H9 (cell line): Measurements from ENCODE around the gene GSK3A. TPM values are rescaled to one million over a fixed set of nuclear protein-coding genes. Genes with fewer than 3 reads are reported as not detected.

Experiments used
- DNase-seq: peaks from one replicate; pipeline ENCODE4 v3.0.0-alpha.2; 2017
- H2AFZ ChIP-seq: one replicate; pipeline ENCODE4 v1.6.1; 2013; ENCODE audit warnings: mild to moderate bottlenecking, low read length, control low read depth, moderate library complexity
- H2AK5ac ChIP-seq: 2 replicates; pipeline ENCODE4 v1.6.1; 2013; ENCODE audit warnings: low read length, control low read depth, mixed read lengths; ENCODE audit not compliant: insufficient read length
- H2BK120ac ChIP-seq: one replicate; pipeline ENCODE4 v1.6.1; 2013; ENCODE audit warnings: low read depth, mild to moderate bottlenecking, low read length, control low read depth, inconsistent platforms; ENCODE audit not compliant: poor library complexity, severe bottlenecking
- H2BK12ac ChIP-seq: 2 replicates; pipeline ENCODE4 v1.6.1; 2013; ENCODE audit warnings: low read length, control low read depth, mixed read lengths, low read depth; ENCODE audit not compliant: insufficient read length
- H2BK15ac ChIP-seq: 2 replicates; pipeline ENCODE4 v1.6.1; 2013; ENCODE audit warnings: low read depth, low read length, control low read depth
- H2BK20ac ChIP-seq: one replicate; pipeline ENCODE4 v1.6.1; 2013; ENCODE audit warnings: low read depth, mild to moderate bottlenecking, low read length, control low read depth, inconsistent platforms; ENCODE audit not compliant: poor library complexity, severe bottlenecking
- H2BK5ac ChIP-seq: 2 replicates; pipeline ENCODE4 v1.6.1; 2013; ENCODE audit warnings: low read length, control low read depth, mixed read lengths; ENCODE audit not compliant: insufficient read length
- H3K14ac ChIP-seq: 2 replicates; pipeline ENCODE4 v1.6.1; 2013; ENCODE audit warnings: low read length, control low read depth; ENCODE audit not compliant: insufficient read depth
- H3K18ac ChIP-seq: 2 replicates; pipeline ENCODE4 v1.6.1; 2013; ENCODE audit warnings: low read depth, mild to moderate bottlenecking, mixed read lengths, low read length, control low read depth; ENCODE audit not compliant: insufficient read length
- H3K23ac ChIP-seq: 2 replicates; pipeline ENCODE4 v1.6.1; 2013; ENCODE audit warnings: low read length, control low read depth, mixed read lengths, low read depth; ENCODE audit not compliant: insufficient read length
- H3K23me2 ChIP-seq: 2 replicates; pipeline ENCODE4 v1.6.1; 2013; ENCODE audit warnings: low read depth, mild to moderate bottlenecking, mixed read lengths, low read length, control low read depth; ENCODE audit not compliant: insufficient read length, poor library complexity, severe bottlenecking
- H3K27ac ChIP-seq: 2 replicates; pipeline ENCODE4 v1.5.1; 2013; ENCODE audit warnings: low read length, control low read depth, mixed read lengths, low read depth; ENCODE audit not compliant: insufficient read length
- H3K27me3 ChIP-seq: 2 replicates; pipeline ENCODE4 v1.6.1; 2013; ENCODE audit warnings: low read length, control low read depth, inconsistent platforms; ENCODE audit not compliant: insufficient read depth
- H3K4ac ChIP-seq: 2 replicates; pipeline ENCODE4 v1.6.1; 2013; ENCODE audit warnings: low read depth, mild to moderate bottlenecking, control low read depth, inconsistent platforms, low read length, moderate library complexity
- H3K4me1 ChIP-seq: 2 replicates; pipeline ENCODE4 v1.6.1; 2013; ENCODE audit warnings: low read length, control low read depth, inconsistent platforms; ENCODE audit not compliant: insufficient read depth
- H3K4me2 ChIP-seq: 2 replicates; pipeline ENCODE4 v1.6.1; 2013; ENCODE audit warnings: low read length, control low read depth, mixed read lengths; ENCODE audit not compliant: insufficient read length, insufficient read depth
- H3K56ac ChIP-seq: 2 replicates; pipeline ENCODE4 v1.6.1; 2013; ENCODE audit warnings: low read depth, mild to moderate bottlenecking, mixed read lengths, low read length, control low read depth; ENCODE audit not compliant: insufficient read length
- H3K79me1 ChIP-seq: 2 replicates; pipeline ENCODE4 v1.6.1; 2013; ENCODE audit warnings: low read depth, mild to moderate bottlenecking, moderate library complexity, low read length, control low read depth, inconsistent platforms; ENCODE audit not compliant: insufficient read depth, poor library complexity, severe bottlenecking
- H3K79me2 ChIP-seq: 2 replicates; pipeline ENCODE4 v1.6.1; 2013; ENCODE audit warnings: low read length, control low read depth, inconsistent platforms; ENCODE audit not compliant: insufficient read depth
- H3K9ac ChIP-seq: 2 replicates; pipeline ENCODE4 v1.6.1; 2013; ENCODE audit warnings: low read length, control low read depth, mixed read lengths; ENCODE audit not compliant: insufficient read length; ENCODE audit errors: extremely low read depth
- H3K9me3 ChIP-seq: one replicate; pipeline ENCODE4 v1.6.1; 2013; ENCODE audit warnings: low read depth, low read length, inconsistent platforms; ENCODE audit not compliant: control insufficient read depth
- H3T11ph ChIP-seq: one replicate; pipeline ENCODE4 v1.6.1; 2013; ENCODE audit warnings: mild to moderate bottlenecking, low read length, control low read depth, inconsistent platforms
- H4K20me1 ChIP-seq: one replicate; pipeline ENCODE4 v1.6.1; 2013; ENCODE audit not compliant: control insufficient read depth, insufficient read length, insufficient read depth
- H4K5ac ChIP-seq: 2 replicates; pipeline ENCODE4 v1.6.1; 2013; ENCODE audit warnings: low read depth, mild to moderate bottlenecking, mixed read lengths, low read length, control low read depth; ENCODE audit not compliant: insufficient read length
- H4K8ac ChIP-seq: replicated peaks from 2 replicates; pipeline ENCODE4 v1.6.1; 2013; ENCODE audit warnings: low read length, control low read depth, mixed read lengths, low read depth; ENCODE audit not compliant: insufficient read length
- H4K91ac ChIP-seq: 2 replicates; pipeline ENCODE4 v1.6.1; 2013; ENCODE audit warnings: low read depth, mild to moderate bottlenecking, moderate library complexity, mixed read lengths, low read length, control low read depth; ENCODE audit not compliant: insufficient read length
- H3K27ac Mint-ChIP-seq, 3 experiments: 2 replicates in 2 of 3; 3 replicates in 1 of 3; pipeline ENCODE4 v1.8.0; 2020 to 2021; ENCODE audit warnings: mixed read lengths in 3 of 3, mild to moderate bottlenecking in 1 of 3, moderate library complexity in 1 of 3
- H3K27me3 Mint-ChIP-seq: 2 replicates; pipeline ENCODE4 v1.8.0; 2021; ENCODE audit warnings: low read depth, mild to moderate bottlenecking, moderate library complexity, mixed read lengths
- H3K36me3 Mint-ChIP-seq, 3 experiments: 2 replicates in 2 of 3; 3 replicates in 1 of 3; pipeline ENCODE4 v1.8.0; 2020 to 2021; ENCODE audit warnings: low read depth in 3 of 3, mixed read lengths in 3 of 3; ENCODE audit not compliant: insufficient read depth in 1 of 3
- H3K4me1 Mint-ChIP-seq, 2 experiments: 2 replicates each; pipeline ENCODE4 v1.8.0; 2020; ENCODE audit warnings: mixed read lengths in 2 of 2
- H3K4me3 Mint-ChIP-seq, 2 experiments: 2 replicates in 1 of 2; 3 replicates in 1 of 2; pipeline ENCODE4 v1.8.0; 2020 to 2021; ENCODE audit warnings: mild to moderate bottlenecking in 2 of 2, mixed read lengths in 2 of 2, moderate library complexity in 1 of 2
- H3K9me3 Mint-ChIP-seq, 2 experiments: 2 replicates in 1 of 2; 3 replicates in 1 of 2; pipeline ENCODE4 v1.8.0; 2020; ENCODE audit warnings: mild to moderate bottlenecking in 2 of 2, mixed read lengths in 2 of 2, moderate library complexity in 1 of 2
- WGBS: extraction: QIAGEN DNeasy Blood & Tissue Kit; methylation state at CpG from one replicate; pipeline ENCODE4 v1.1.7; 2013; ENCODE audit warnings: missing lambda C conversion rate, low lambda C conversion rate, mixed read lengths; ENCODE audit not compliant: insufficient read length; ENCODE audit errors: extremely low coverage; 5-methylcytosine and 5-hydroxymethylcytosine counted together
- total RNA-seq: library from RNA; stranded (reverse); gene quantifications from 2 replicates; pipeline ENCODE4 v1.2.1, GENCODE V29; 2021
- TF ChIP-seq, protein P1 (sequence below): fragments of 200-600 bp; sonication (generic); conservative IDR thresholded peaks from 3 replicates; pipeline ENCODE4 v1.8.0; 2021; ENCODE audit warnings: antibody characterized with exemption, mild to moderate bottlenecking

The GSK3A gene
- total RNA-seq, 1 experiment from 2014 or later: 52.4 TPM

DNA sequence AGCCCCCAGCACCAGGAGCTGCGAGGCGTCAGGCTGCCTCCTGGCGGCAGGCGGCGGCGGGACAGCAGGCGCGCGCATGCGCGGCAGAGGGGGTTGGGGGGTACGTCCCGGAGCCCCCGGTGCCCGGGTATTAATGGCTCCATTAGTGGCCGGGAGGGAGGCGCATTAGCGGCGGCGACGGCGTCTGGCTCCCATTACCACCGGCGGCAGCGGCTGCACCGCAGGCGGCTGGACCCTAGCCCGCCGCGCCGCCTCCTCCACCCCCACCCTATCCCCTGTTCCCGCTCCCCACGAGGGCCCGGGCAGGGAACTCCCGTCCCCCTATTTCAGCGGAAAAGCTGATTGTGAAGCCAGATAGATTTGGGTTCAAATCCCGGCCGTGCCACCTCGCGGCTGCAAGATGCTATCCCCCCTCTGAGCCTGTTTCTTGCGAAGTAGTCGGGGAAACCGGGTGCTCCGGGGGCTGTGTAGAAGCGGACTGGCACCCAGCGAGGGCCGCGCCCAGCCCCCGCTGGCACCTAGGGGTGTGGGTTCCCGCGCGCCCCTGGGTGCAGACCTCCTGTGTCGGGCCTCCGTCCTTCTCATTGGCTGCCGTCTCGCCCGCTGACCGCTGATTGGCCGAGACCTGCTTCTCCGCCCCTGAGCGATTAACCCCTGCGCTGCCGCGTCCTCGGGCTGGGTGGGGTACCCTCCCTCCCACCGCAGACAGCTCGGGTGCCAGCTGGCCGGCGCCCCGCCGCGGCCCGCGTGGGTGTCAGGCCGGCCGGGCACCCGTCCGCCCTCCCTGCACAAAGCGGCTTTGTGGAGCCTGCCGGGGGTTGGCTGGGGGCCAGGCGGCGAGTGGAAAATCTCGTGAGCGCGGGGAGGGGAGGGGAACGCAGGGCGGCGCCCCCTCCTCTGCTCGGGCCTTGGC lies 37.8 kb upstream of the GSK3A start:
- Histone ChIP-seq H4K91ac (no peak overlapping the region), H3K79me1 (no peaks in the 10 kb centered on the region), H3K9me3 (no peaks in the 10 kb centered on the region), H2BK15ac (no peak overlapping the region), H2BK20ac (no peak overlapping the region), H3K14ac (no peak overlapping the region), H3K79me2 (peaks cover 3% of the 10 kb centered on the region; the same call in 1 of the 2 replicates), H3K56ac (no peak overlapping the region), H3K4me2 (peak overlapping the region; percentile 7), H3K27me3 (no peaks in the 10 kb centered on the region), H2BK12ac (no peak overlapping the region), H3K23me2 (peaks cover 18% of the 10 kb centered on the region), H4K5ac (no peak overlapping the region), H2AK5ac (no peak overlapping the region), H3K4me1 (peaks cover 8% of the 10 kb centered on the region; the same call in 1 of the 2 replicates), H4K20me1 (peaks cover 3% of the 10 kb centered on the region), H3K4ac (no peak overlapping the region), H3K23ac (no peak overlapping the region), H2BK120ac (no peak overlapping the region), H4K8ac (no peak overlapping the region), H3T11ph (no peak overlapping the region), H3K9ac (no peak overlapping the region), H3K27ac (no peak overlapping the region), H2BK5ac (no peak overlapping the region), H2AFZ (no peak overlapping the region), H3K18ac (no peak overlapping the region)
- TF ChIP-seq, protein P1, sequence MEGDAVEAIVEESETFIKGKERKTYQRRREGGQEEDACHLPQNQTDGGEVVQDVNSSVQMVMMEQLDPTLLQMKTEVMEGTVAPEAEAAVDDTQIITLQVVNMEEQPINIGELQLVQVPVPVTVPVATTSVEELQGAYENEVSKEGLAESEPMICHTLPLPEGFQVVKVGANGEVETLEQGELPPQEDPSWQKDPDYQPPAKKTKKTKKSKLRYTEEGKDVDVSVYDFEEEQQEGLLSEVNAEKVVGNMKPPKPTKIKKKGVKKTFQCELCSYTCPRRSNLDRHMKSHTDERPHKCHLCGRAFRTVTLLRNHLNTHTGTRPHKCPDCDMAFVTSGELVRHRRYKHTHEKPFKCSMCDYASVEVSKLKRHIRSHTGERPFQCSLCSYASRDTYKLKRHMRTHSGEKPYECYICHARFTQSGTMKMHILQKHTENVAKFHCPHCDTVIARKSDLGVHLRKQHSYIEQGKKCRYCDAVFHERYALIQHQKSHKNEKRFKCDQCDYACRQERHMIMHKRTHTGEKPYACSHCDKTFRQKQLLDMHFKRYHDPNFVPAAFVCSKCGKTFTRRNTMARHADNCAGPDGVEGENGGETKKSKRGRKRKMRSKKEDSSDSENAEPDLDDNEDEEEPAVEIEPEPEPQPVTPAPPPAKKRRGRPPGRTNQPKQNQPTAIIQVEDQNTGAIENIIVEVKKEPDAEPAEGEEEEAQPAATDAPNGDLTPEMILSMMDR: peak; percentile 97
- Mint-ChIP-seq H3K36me3 (peaks cover 0 to 3% (median 1%) of the 10 kb centered on the region in 3 experiments; a peak in 4 of 7 replicates), H3K27ac (peak overlapping the region in 1 of 3 experiments; percentile 59; a peak in 2 of 7 replicates), H3K4me1 (peaks cover 32 to 37% of the 10 kb centered on the region in 2 experiments), H3K27me3 (no peaks in the 10 kb centered on the region; the same call in 1 of the 2 replicates), H3K4me3 (peak overlapping the region; percentile 66 to 88), H3K9me3 (no peaks in the 10 kb centered on the region; a peak in 2 of 5 replicates)
- WGBS: no CpG with 5 or more reads among the region's 89 CpGs
- peak; percentile 86 for DNase-seq
